HL-60 (cell line): ENCODE measurements around the gene ABHD11.

ENCODE experiments used
- DNase-seq, 2 experiments: peaks; one replicate each; pipeline ENCODE4 v3.0.0-alpha.2; 2010 to 2020; ENCODE audit warnings: low read depth in 1 of 2, low spot score in 1 of 2
- H3K27ac ChIP-seq: fragments of 250-450 bp; sonication (Bioruptor Pico); replicated peaks from 2 replicates; pipeline ENCODE4 v1.5.1; 2020; ENCODE audit warnings: mild to moderate bottlenecking, moderate library complexity
- H3K27me3 ChIP-seq: fragments of 250-450 bp; sonication (Bioruptor Pico); 2 replicates; pipeline ENCODE4 v1.5.1; 2021; ENCODE audit warnings: mild to moderate bottlenecking, moderate library complexity; ENCODE audit not compliant: insufficient read depth, poor library complexity, severe bottlenecking
- H3K4me3 ChIP-seq: replicated peaks from 2 replicates; pipeline ENCODE4 v1.5.1; 2011; ENCODE audit warnings: mild to moderate bottlenecking, control low read depth, low read length; ENCODE audit not compliant: insufficient read depth
- GABPA ChIP-seq: IDR thresholded peaks from 2 replicates; pipeline ENCODE4 v1.6.1; 2012; ENCODE audit warnings: low read depth
- POLR2AphosphoS5 ChIP-seq: IDR thresholded peaks from 2 replicates; pipeline ENCODE4 v1.6.1; 2012; ENCODE audit warnings: low read depth
- SPI1 ChIP-seq: IDR thresholded peaks from 2 replicates; pipeline ENCODE4 v1.6.1; 2012; ENCODE audit warnings: low read depth, mild to moderate bottlenecking, borderline replicate concordance
- TF ChIP-seq, protein P1 (sequence below): IDR thresholded peaks from 2 replicates; pipeline ENCODE4 v1.6.1; 2012; ENCODE audit warnings: low read depth; ENCODE audit not compliant: insufficient replicate concordance
- TF ChIP-seq, protein P2 (sequence below): IDR thresholded peaks from one replicate; pipeline ENCODE4 v1.5.1; 2011; ENCODE audit warnings: low read length, control low read depth, inconsistent platforms; ENCODE audit not compliant: insufficient read depth

Gene ABHD11

DNA sequence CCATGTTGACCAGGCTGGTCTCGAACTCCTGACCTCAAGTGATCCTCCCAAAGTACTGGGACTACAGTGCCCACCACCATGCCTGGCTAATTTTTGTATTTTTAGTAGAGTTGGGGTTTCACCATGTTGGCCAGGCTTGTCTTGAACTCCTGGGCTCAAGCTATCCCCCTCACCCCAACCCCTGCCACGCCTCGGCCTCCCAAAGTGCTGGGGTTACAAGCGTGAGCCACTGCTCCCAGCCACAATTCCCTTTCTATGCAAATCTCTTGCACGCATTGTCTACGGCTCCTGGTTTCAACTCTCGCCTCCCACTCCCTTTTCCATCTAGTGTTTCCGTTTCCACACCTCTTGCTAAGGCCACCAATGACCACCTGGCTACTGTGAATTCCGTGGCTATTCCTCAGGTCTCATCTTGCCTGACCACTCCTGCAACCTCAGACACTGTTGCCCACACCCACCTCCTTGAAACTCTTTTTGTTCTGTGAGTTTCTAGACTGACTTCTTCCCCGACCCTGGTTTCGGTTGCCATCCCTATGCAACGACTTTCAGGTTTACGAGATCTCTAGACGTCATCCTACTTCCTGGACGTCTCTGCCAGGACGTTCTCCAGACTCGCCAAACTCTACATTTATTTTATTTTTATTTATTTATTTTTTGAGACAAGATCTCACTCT lies 28.1 kb upstream of the ABHD11 start:
- Histone ChIP-seq H3K27me3 (peaks cover 31% of the 10 kb centered on the region), H3K4me3 (no peak overlapping the region), H3K27ac (no peak overlapping the region)
- TF ChIP-seq, protein P1, sequence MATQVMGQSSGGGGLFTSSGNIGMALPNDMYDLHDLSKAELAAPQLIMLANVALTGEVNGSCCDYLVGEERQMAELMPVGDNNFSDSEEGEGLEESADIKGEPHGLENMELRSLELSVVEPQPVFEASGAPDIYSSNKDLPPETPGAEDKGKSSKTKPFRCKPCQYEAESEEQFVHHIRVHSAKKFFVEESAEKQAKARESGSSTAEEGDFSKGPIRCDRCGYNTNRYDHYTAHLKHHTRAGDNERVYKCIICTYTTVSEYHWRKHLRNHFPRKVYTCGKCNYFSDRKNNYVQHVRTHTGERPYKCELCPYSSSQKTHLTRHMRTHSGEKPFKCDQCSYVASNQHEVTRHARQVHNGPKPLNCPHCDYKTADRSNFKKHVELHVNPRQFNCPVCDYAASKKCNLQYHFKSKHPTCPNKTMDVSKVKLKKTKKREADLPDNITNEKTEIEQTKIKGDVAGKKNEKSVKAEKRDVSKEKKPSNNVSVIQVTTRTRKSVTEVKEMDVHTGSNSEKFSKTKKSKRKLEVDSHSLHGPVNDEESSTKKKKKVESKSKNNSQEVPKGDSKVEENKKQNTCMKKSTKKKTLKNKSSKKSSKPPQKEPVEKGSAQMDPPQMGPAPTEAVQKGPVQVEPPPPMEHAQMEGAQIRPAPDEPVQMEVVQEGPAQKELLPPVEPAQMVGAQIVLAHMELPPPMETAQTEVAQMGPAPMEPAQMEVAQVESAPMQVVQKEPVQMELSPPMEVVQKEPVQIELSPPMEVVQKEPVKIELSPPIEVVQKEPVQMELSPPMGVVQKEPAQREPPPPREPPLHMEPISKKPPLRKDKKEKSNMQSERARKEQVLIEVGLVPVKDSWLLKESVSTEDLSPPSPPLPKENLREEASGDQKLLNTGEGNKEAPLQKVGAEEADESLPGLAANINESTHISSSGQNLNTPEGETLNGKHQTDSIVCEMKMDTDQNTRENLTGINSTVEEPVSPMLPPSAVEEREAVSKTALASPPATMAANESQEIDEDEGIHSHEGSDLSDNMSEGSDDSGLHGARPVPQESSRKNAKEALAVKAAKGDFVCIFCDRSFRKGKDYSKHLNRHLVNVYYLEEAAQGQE = no peak
- TF ChIP-seq GABPA (no peak), SPI1 (no peak), POLR2AphosphoS5 (no peak)
- TF ChIP-seq, protein P2, sequence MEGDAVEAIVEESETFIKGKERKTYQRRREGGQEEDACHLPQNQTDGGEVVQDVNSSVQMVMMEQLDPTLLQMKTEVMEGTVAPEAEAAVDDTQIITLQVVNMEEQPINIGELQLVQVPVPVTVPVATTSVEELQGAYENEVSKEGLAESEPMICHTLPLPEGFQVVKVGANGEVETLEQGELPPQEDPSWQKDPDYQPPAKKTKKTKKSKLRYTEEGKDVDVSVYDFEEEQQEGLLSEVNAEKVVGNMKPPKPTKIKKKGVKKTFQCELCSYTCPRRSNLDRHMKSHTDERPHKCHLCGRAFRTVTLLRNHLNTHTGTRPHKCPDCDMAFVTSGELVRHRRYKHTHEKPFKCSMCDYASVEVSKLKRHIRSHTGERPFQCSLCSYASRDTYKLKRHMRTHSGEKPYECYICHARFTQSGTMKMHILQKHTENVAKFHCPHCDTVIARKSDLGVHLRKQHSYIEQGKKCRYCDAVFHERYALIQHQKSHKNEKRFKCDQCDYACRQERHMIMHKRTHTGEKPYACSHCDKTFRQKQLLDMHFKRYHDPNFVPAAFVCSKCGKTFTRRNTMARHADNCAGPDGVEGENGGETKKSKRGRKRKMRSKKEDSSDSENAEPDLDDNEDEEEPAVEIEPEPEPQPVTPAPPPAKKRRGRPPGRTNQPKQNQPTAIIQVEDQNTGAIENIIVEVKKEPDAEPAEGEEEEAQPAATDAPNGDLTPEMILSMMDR = no peak
- no peak for DNase-seq

DNA sequence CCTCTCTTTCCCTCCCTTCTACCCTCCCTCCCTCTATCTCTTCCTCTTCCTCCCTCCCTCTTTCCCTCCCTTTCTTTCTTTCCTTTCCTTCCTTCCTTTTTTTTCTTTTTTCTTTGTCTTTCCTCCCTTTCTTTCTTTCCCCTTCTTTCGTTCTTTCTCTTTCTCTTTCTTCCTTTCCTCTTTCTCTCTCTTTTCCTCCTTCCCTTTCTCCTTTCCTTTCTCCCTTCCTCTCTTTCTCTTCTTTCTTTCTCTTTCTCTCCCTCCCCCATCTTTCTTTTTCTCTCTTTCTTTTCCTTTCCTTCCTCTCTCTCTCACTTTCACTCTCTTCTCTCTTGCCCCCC lies 24.0 kb upstream of the ABHD11 start:
- no peak for DNase-seq
- Histone ChIP-seq H3K4me3 (no peak overlapping the region), H3K27ac (no peak overlapping the region), H3K27me3 (no peaks in the 10 kb centered on the region)
- TF ChIP-seq POLR2AphosphoS5 (no peak), SPI1 (no peak), GABPA (no peak)
- TF ChIP-seq, protein P2 = no peak
- TF ChIP-seq, protein P1 = no peak

DNA sequence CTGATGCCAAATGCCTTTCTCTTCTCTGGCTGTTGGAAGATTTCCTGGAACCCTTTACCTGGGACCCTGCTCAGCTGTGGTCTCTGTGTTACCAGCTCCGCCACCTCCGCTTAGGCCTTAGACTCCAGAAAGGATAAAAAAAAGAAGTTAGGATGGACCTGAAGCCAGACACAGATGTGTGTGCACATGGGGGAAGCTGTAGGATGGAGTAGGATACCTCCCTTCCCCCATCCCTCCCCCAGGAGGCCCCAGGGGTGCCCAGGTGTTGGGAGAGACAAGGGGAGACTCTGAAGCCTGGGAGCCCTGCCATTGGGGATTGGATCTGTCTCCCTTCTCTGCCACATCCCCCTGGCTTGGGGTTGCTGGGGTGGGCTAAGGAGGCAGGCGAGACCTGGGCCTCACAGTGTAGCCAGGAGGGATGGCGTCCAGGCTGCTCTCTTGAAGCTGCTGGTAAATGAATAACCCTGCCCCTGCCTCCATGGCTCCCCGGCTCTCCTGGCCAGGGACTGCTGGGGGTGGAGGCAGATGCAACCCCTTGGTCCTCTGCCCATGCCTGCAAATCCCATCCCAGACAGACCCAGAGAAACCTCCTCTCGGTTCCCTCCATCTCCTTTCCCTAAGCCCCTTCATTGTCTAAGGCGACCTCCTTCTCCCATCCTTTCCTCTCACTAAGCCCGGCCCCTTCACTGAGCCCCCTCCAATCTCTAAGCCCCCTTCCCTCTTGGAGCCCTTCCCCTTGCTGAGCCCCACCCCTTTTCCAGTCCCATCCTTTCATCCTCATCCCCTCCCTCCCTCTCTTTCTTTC lies 23.5 kb upstream of the ABHD11 start:
- H3K27ac ChIP-seq = no peak overlapping the region
- H3K27me3 ChIP-seq = no peaks in the 10 kb centered on the region
- TF ChIP-seq GABPA = no peak
- TF ChIP-seq SPI1 = no peak
- TF ChIP-seq POLR2AphosphoS5 = no peak
- TF ChIP-seq, protein P2 = no peak
- TF ChIP-seq, protein P1 = no peak
- DNase-seq = no peak
- no peak overlapping the region for H3K4me3 ChIP-seq
